Loucy (cell line): ENCODE measurements around the gene LAPTM5.

ENCODE experiments used
- CTCF ChIP-seq: fragments of 200-600 bp; sonication (generic); conservative IDR thresholded peaks from 2 replicates; pipeline ENCODE4 v1.5.1; 2014; ENCODE audit warnings: mild to moderate bottlenecking, antibody characterized with exemption, low read length
- EZH2phosphoT487 ChIP-seq: fragments of 200-600 bp; IDR thresholded peaks from 2 replicates; pipeline ENCODE4 v1.6.1; 2018; ENCODE audit warnings: antibody characterized with exemption, mild to moderate bottlenecking, moderate library complexity, borderline replicate concordance

DNA sequence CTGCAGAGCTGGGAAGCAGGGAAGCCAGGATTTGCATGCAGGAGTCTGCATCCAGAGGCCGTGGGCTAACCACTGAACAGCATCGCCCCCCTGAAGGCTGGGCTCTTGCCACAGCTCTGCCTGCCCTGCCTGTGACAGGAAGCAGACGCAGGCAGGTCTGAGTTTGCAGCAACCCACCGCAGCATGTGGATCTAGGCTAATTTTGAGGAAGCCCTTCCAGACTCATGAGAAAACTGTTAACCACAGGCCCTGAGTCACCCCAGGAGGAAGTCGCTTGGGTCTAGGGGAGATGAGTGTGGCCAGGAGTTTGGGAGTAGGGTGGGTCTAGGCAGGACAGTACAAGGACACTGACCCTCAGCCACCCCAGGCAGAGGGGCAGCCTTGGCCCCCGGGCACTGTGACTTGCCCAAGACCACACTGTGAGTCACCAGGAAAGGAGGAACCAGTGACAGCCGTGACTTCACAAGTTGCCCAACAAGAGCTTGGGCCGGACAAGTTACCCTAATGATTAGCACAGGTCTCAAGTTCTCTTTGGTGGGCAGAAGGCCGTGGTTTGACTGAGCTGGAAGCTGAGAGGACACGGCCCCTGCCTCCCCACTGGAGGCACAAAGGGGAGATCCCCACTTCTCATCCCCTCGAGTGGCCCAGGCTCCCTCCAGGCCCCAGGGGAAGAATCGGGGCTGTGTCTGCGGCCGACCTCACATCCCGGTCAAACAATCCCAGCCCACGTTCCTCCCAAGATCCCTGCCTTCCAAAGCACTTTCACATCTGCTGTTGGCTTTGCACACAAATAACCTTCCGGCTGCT lies 826 bp downstream of the LAPTM5 start:
- TF ChIP-seq CTCF (no peak), EZH2phosphoT487 (no peak)
